AML-193 (cell line): ENCODE measurements around the gene OSBPL7.

Source experiments
- DNase-seq, 2 experiments: peaks; one replicate each; lab custom pipeline; 2025; lab: John Stamatoyannopoulos, UW

Gene OSBPL7

GRCh38 chr17:47763913-47764582, 57.5 kb downstream of the OSBPL7 start:
- DNase-seq: no peak

- DNase-seq: no peak
These were observed 58.9 kb downstream of the OSBPL7 start for GRCh38 chr17:47762728-47763127.

- DNase-seq: no peak
These were observed 61.0 kb downstream of the OSBPL7 start for GRCh38 chr17:47760409-47761140.

GRCh38 chr17:47757386-47757785, 64.2 kb downstream of the OSBPL7 start:
- no peak for DNase-seq
